GM12878 (cell line): Measurements from ENCODE around the gene POLA2. TPM values are rescaled to one million over a fixed set of nuclear protein-coding genes. Genes with fewer than 3 reads are reported as not detected.

ENCODE experiments used
- ATAC-seq: fragments of 200-7000 bp; cut with Tn5 transposase; 3 replicates; pipeline ENCODE4 v1.9.1; 2020; ENCODE audit warnings: mild to moderate bottlenecking, moderate library complexity
- BruUV-seq: library from RNA; stranded (reverse); fragments of 400-500 nt; replicated peaks from 2 replicates; lab custom pipeline; 2021; lab: Mats Ljungman, UMichigan
- CTCF ChIA-PET: fragments of 300-600 bp; sonication (Branson Sonifier 250); formaldehyde crosslinking; extraction: SDS; loops from one replicate; lab custom pipeline; 2021; ENCODE audit warnings: inconsistent platforms; lab: Yijun Ruan, JAX
- POLR2A ChIA-PET: fragments of 350-600 bp; formaldehyde crosslinking; extraction: SDS; loops from one replicate; lab custom pipeline; 2021; ENCODE audit warnings: inconsistent platforms; lab: Charles Lee
- RAD21 ChIA-PET: fragments of 300-600 bp; sonication (Branson Sonifier 250); formaldehyde crosslinking; loops from one replicate; lab custom pipeline; 2023; ENCODE audit warnings: antibody characterized with exemption; ENCODE audit not compliant: unreplicated experiment; lab: Charles Lee
- SMC1A ChIA-PET: fragments of 300-600 bp; sonication (Branson Sonifier 250); formaldehyde crosslinking; loops from one replicate; lab custom pipeline; 2023; ENCODE audit not compliant: unreplicated experiment, uncharacterized antibody; lab: Charles Lee
- DNase-seq: peaks from one replicate; pipeline ENCODE4 v3.0.0-alpha.2; 2011; ENCODE audit warnings: low read depth, low spot score
- FAIRE-seq: peaks from 3 replicates; lab custom pipeline; 2011; peaks lifted over from hg19 to GRCh38; lab: Jason Lieb, UNC
- H2AFZ ChIP-seq: 2 replicates; pipeline ENCODE4 v1.6.0; 2011; ENCODE audit warnings: low read depth, low read length, control low read depth; ENCODE audit not compliant: control insufficient read depth
- H3K27ac ChIP-seq: 2 replicates; pipeline ENCODE4 v1.5.1; 2011; ENCODE audit warnings: control low read depth; ENCODE audit not compliant: control insufficient read depth, insufficient read depth
- H3K27me3 ChIP-seq, 2 experiments: replicated peaks in 1 of 2; 2 replicates each; pipeline versions ENCODE4 v1.6.0 to v1.6.1; 2011; ENCODE audit warnings: low read length in 1 of 2; ENCODE audit not compliant: control insufficient read depth in 2 of 2, insufficient read depth in 2 of 2
- H3K36me3 ChIP-seq, 2 experiments: 2 replicates each; pipeline ENCODE4 v1.5.1; 2011; ENCODE audit warnings: low read length in 1 of 2; ENCODE audit not compliant: control insufficient read depth in 2 of 2, insufficient read depth in 2 of 2
- H3K4me1 ChIP-seq: 2 replicates; pipeline ENCODE4 v1.6.1; 2011; ENCODE audit warnings: mild to moderate bottlenecking, low read length, moderate library complexity, mixed read lengths; ENCODE audit not compliant: control insufficient read depth, insufficient read depth
- H3K4me2 ChIP-seq: 2 replicates; pipeline ENCODE4 v1.6.0; 2011; ENCODE audit warnings: control low read depth; ENCODE audit not compliant: control insufficient read depth, insufficient read depth
- H3K4me3 ChIP-seq: fragments of 200-600 bp; sonication (generic); 2 replicates; pipeline ENCODE4 v1.5.1; 2016
- H3K79me2 ChIP-seq: 2 replicates; pipeline ENCODE4 v1.6.0; 2011; ENCODE audit warnings: low read length; ENCODE audit not compliant: control insufficient read depth, insufficient read depth
- H3K9ac ChIP-seq: 2 replicates; pipeline ENCODE4 v1.8.0; 2011; ENCODE audit warnings: low read length, control low read depth, mixed read lengths; ENCODE audit not compliant: control insufficient read depth, insufficient read depth
- H3K9me3 ChIP-seq: replicated peaks from 3 replicates; pipeline ENCODE4 v1.5.1; 2011; ENCODE audit warnings: mild to moderate bottlenecking, low read length; ENCODE audit not compliant: control insufficient read depth, insufficient read depth
- H4K20me1 ChIP-seq: 2 replicates; pipeline ENCODE4 v1.6.0; 2011; ENCODE audit not compliant: control insufficient read depth, insufficient read depth
- BCL11A ChIP-seq: IDR thresholded peaks from 2 replicates; pipeline ENCODE4 v1.6.1; 2011; ENCODE audit warnings: low read depth, low read length
- CBFB ChIP-seq: IDR thresholded peaks from 2 replicates; pipeline ENCODE4 v1.6.1; 2016; ENCODE audit warnings: antibody characterized with exemption, low read depth
- CREB1 ChIP-seq: IDR thresholded peaks from 2 replicates; pipeline ENCODE4 v1.6.1; 2012; ENCODE audit warnings: low read depth, mild to moderate bottlenecking, inconsistent platforms
- ELK1 ChIP-seq: IDR thresholded peaks from 2 replicates; pipeline ENCODE4 v1.6.1; 2012; ENCODE audit warnings: low read depth, low read length, improper control_type of control experiment
- IRF3 ChIP-seq: fragments of 450-650 bp; IDR thresholded peaks from 2 replicates; pipeline ENCODE4 v1.6.1; 2014; ENCODE audit warnings: mild to moderate bottlenecking
- MTA2 ChIP-seq: fragments of 450-650 bp; IDR thresholded peaks from 2 replicates; pipeline ENCODE4 v1.6.1; 2016; ENCODE audit warnings: low read depth, mild to moderate bottlenecking, moderate library complexity
- MTA3 ChIP-seq: IDR thresholded peaks from 2 replicates; pipeline ENCODE4 v1.6.1; 2012; ENCODE audit warnings: low read length, inconsistent platforms, borderline replicate concordance
- NFXL1 ChIP-seq: fragments of 450-650 bp; IDR thresholded peaks from 2 replicates; pipeline ENCODE4 v1.6.1; 2017; ENCODE audit warnings: antibody characterized with exemption, mild to moderate bottlenecking, borderline replicate concordance
- ZNF274 ChIP-seq: IDR thresholded peaks from one replicate; pipeline ENCODE4 v1.8.0; 2011; ENCODE audit not compliant: insufficient read length, insufficient read depth
- WGBS: methylation state at CpG from one replicate; pipeline ENCODE4 v1.1.6; 2016; ENCODE audit warnings: low lambda C conversion rate; ENCODE audit not compliant: insufficient replicate concordance, insufficient coverage; ENCODE audit errors: missing lambda C conversion rate; 5-methylcytosine and 5-hydroxymethylcytosine counted together
- in situ Hi-C: fragments of 300-500 bp; cut with MboI; formaldehyde crosslinking; loops from 9 replicates; pipeline ENCODE4 v1.14.3; 2018; ENCODE audit warnings: mixed read lengths
- intact Hi-C: fragments of 100-400 bp; cut with micrococcal nuclease; formaldehyde crosslinking; loops from one replicate; pipeline ENCODE4 v1.14.2; 2022; ENCODE audit not compliant: unreplicated experiment
- polyA plus RNA-seq, 11 experiments: library from polyadenylated mRNA; depleted of rRNA in 4 of 11; unstranded in 6 of 11; stranded (reverse) in 5 of 11; fragments of >200 nt; fragmentation: Nextera tagmentation in 4 of 11; fragmentation: Illumina TruSeq in 1 of 11; extraction: Ambion mirVana in 4 of 11; extraction: Trizol in 1 of 11; gene quantifications; 1 replicate in 1 of 11; 2 replicates in 10 of 11; pipeline versions ENCODE4 v1.2.1 to v1.2.3, GENCODE V29; 2011 to 2016; ENCODE audit warnings: inconsistent platforms in 2 of 11, missing spikeins in 2 of 11, low read depth in 1 of 11
- total RNA-seq, 4 experiments: library from RNA; depleted of rRNA in 3 of 4; stranded (reverse); fragments of >200 nt in 3 of 4; fragmentation: Illumina TruSeq in 1 of 4; extraction: Trizol in 1 of 4; gene quantifications; 2 replicates each; pipeline versions ENCODE4 v1.2.1 to v1.2.3, GENCODE V29; 2013 to 2021

POLA2 gene
- total and polyA plus RNA-seq, 10 of the 15 experiments (the other 5 are each of a cell fraction or from before 2014, with no cell fraction given) = 4.2 to 121 (median 56.2) TPM

GRCh38 chr11:65278356-65278755 is 16.6 kb downstream of the POLA2 start:
- Histone ChIP-seq H3K79me2 (no peaks in the 10 kb centered on the region), H3K4me1 (peaks cover 9% of the 10 kb centered on the region; the same call in 1 of the 2 replicates), H3K9ac (no peak overlapping the region), H3K27ac (no peak overlapping the region), H3K4me3 (no peak overlapping the region), H3K9me3 (no peaks in the 10 kb centered on the region), H3K27me3 (no peaks in the 10 kb centered on the region), H2AFZ (no peak overlapping the region), H3K36me3 (peaks cover 14 to 34% of the 10 kb centered on the region in 2 experiments), H4K20me1 (no peaks in the 10 kb centered on the region), H3K4me2 (no peak overlapping the region)
- WGBS = 94% methylated on average over 2 of the region's 2 CpGs
- FAIRE-seq (no peak), ATAC-seq (no peak), DNase-seq (no peak)
- ChIA-PET SMC1A (interaction anchor here (0.9 to 10.3 kb wide), 5 partner anchors 12 to 52 kb away, joined by 3 to 180 read pairs (median 19); partner anchors contain the start of genes CDC42EP2 and POLA2), POLR2A (interaction anchor here (1.1 to 2.4 kb wide), 3 partner anchors 16 to 57 kb away, joined by 3 to 11 read pairs (median 3); partner anchors contain the start of genes DPF2 and POLA2), RAD21 (interaction anchor here (1.5 to 8.7 kb wide), 4 partner anchors 17 to 56 kb away, joined by 5 to 254 read pairs (median 12); partner anchors contain the start of genes CDC42EP2, DPF2 and POLA2), CTCF (interaction anchor here (0.5 to 11.8 kb wide), 11 partner anchors 13 to 365 kb away, joined by 3 to 351 read pairs (median 4); partner anchors contain the start of genes CDC42EP2 and DPF2)
- no TSS peak for BruUV-seq
- intact Hi-C loops = no loop called here
- in situ Hi-C loops = no loop called here
- TF ChIP-seq ZNF274 = no peak

- Histone ChIP-seq H3K79me2 (no peaks in the 10 kb centered on the region), H3K9me3 (no peaks in the 10 kb centered on the region), H3K9ac (peak overlapping the region; percentile 2; the same call in 1 of the 2 replicates), H3K4me3 (no peak overlapping the region), H4K20me1 (no peaks in the 10 kb centered on the region), H3K4me1 (peaks cover 9% of the 10 kb centered on the region; the same call in 1 of the 2 replicates), H3K4me2 (peak overlapping the region; percentile 1; the same call in 1 of the 2 replicates), H2AFZ (no peak overlapping the region), H3K36me3 (peaks cover 14 to 34% of the 10 kb centered on the region in 2 experiments), H3K27ac (peak overlapping the region; percentile 79), H3K27me3 (no peaks in the 10 kb centered on the region)
- ATAC-seq (peak; percentile 29), FAIRE-seq (no peak), DNase-seq (no peak)
- in situ Hi-C loops (no loop called here), intact Hi-C loops (no loop called here)
- no TSS peak for BruUV-seq
- SMC1A ChIA-PET = interaction anchor here (0.6 to 10.3 kb wide), 7 partner anchors 11 to 351 kb away, joined by 3 to 180 read pairs (median 8); partner anchors contain the start of genes CDC42EP2 and POLA2
- TF ChIP-seq BCL11A = no peak
- no peak for TF ChIP-seq MTA2
- TF ChIP-seq CBFB = no peak
- TF ChIP-seq MTA3 = no peak
- TF ChIP-seq CREB1 = no peak
- no peak for TF ChIP-seq NFXL1
- TF ChIP-seq IRF3 = no peak
- TF ChIP-seq ELK1 = no peak
- POLR2A ChIA-PET = interaction anchor here (0.6 to 2.4 kb wide), 5 partner anchors 17 to 54 kb away, joined by 3 to 11 read pairs (median 6); partner anchors contain the start of genes CDC42EP2, DPF2 and POLA2
- RAD21 ChIA-PET = interaction anchor here (1.0 to 8.7 kb wide), 9 partner anchors 11 to 431 kb away, joined by 3 to 254 read pairs (median 6); partner anchors contain the start of genes CDC42EP2, DPF2 and POLA2
- WGBS = 68% methylated on average over 4 of the region's 4 CpGs
- CTCF ChIA-PET = interaction anchor here (0.8 to 11.8 kb wide), 8 partner anchors 11 to 59 kb away, joined by 3 to 351 read pairs (median 10); partner anchors contain the start of genes CDC42EP2 and DPF2
These were observed 17.5 kb downstream of the POLA2 start for GRCh38 chr11:65279279-65279678.
